GM23338 (cell line): Measurements from ENCODE around the gene EYA3. TPM values are rescaled to one million over a fixed set of nuclear protein-coding genes. Genes with fewer than 3 reads are reported as not detected.

Experiments
- ATAC-seq: fragments of 200-7000 bp; cut with Tn5 transposase; 3 replicates; pipeline ENCODE4 v1.9.1; 2020
- DNase-seq: peaks from one replicate; pipeline ENCODE4 v3.0.0-alpha.2; 2015; ENCODE audit warnings: low spot score
- H2AFZ ChIP-seq: fragments of 200-600 bp; sonication (generic); 2 replicates; pipeline ENCODE4 v1.8.0; 2016; ENCODE audit warnings: antibody characterized with exemption, mild to moderate bottlenecking, moderate library complexity
- H3F3A ChIP-seq: fragments of 200-600 bp; sonication (generic); replicated peaks from 2 replicates; pipeline ENCODE4 v1.8.0; 2017; ENCODE audit warnings: antibody characterized with exemption, mixed run types, low read depth
- H3K27ac ChIP-seq: fragments of 200-600 bp; sonication (generic); 2 replicates; pipeline ENCODE4 v1.6.1; 2016; ENCODE audit warnings: low read depth
- H3K27me3 ChIP-seq: fragments of 200-600 bp; sonication (generic); 2 replicates; pipeline ENCODE4 v1.8.0; 2016; ENCODE audit warnings: mild to moderate bottlenecking, mixed run types, moderate library complexity; ENCODE audit not compliant: insufficient read depth
- H3K36me3 ChIP-seq: fragments of 200-600 bp; sonication (generic); 2 replicates; pipeline ENCODE4 v1.8.0; 2016; ENCODE audit warnings: mild to moderate bottlenecking; ENCODE audit not compliant: insufficient read depth
- H3K4me1 ChIP-seq: fragments of 200-600 bp; sonication (generic); 2 replicates; pipeline ENCODE4 v1.8.0; 2016; ENCODE audit warnings: mild to moderate bottlenecking, moderate library complexity; ENCODE audit not compliant: insufficient read depth
- H3K4me2 ChIP-seq: fragments of 200-600 bp; sonication (generic); 2 replicates; pipeline ENCODE4 v1.7.1; 2017; ENCODE audit warnings: mixed run types
- H3K4me3 ChIP-seq: fragments of 200-600 bp; sonication (generic); 2 replicates; pipeline ENCODE4 v1.6.1; 2016; ENCODE audit warnings: mixed run types
- H3K79me2 ChIP-seq: fragments of 200-600 bp; sonication (generic); replicated peaks from 2 replicates; pipeline ENCODE4 v1.8.0; 2017; ENCODE audit warnings: mild to moderate bottlenecking; ENCODE audit not compliant: insufficient read depth
- H3K9me2 ChIP-seq: fragments of 200-600 bp; sonication (generic); 2 replicates; pipeline ENCODE4 v1.8.0; 2017; ENCODE audit not compliant: insufficient read depth
- H4K20me1 ChIP-seq: fragments of 200-600 bp; sonication (generic); replicated peaks from 2 replicates; pipeline ENCODE4 v1.8.0; 2017; ENCODE audit warnings: mild to moderate bottlenecking; ENCODE audit not compliant: insufficient read depth
- H3K27ac Mint-ChIP-seq: 2 replicates; pipeline ENCODE4 v1.8.0; 2020; ENCODE audit warnings: inconsistent platforms, mild to moderate bottlenecking, moderate library complexity, mixed read lengths
- H3K27me3 Mint-ChIP-seq: 3 replicates; pipeline ENCODE4 v1.8.0; 2022; ENCODE audit warnings: low read depth, mild to moderate bottlenecking, moderate library complexity, mixed read lengths, inconsistent platforms; ENCODE audit not compliant: insufficient read depth, poor library complexity
- H3K36me3 Mint-ChIP-seq: 3 replicates; pipeline ENCODE4 v1.8.0; 2021; ENCODE audit warnings: low read depth, mild to moderate bottlenecking, inconsistent platforms, moderate library complexity, mixed read lengths
- H3K4me1 Mint-ChIP-seq: 3 replicates; pipeline ENCODE4 v1.8.0; 2020; ENCODE audit warnings: mild to moderate bottlenecking, inconsistent platforms, mixed read lengths
- H3K4me3 Mint-ChIP-seq: 3 replicates; pipeline ENCODE4 v1.8.0; 2021; ENCODE audit warnings: moderate library complexity, mild to moderate bottlenecking, inconsistent platforms, mixed read lengths
- H3K9me3 Mint-ChIP-seq: 3 replicates; pipeline ENCODE4 v1.8.0; 2020; ENCODE audit warnings: moderate library complexity, mild to moderate bottlenecking, inconsistent platforms, mixed read lengths
- CREB1 ChIP-seq: fragments of 250-450 bp; sonication (Bioruptor Pico); IDR thresholded peaks from 2 replicates; pipeline ENCODE4 v1.5.0; 2020; ENCODE audit warnings: low read depth, mild to moderate bottlenecking, moderate library complexity
- EZH2 ChIP-seq: fragments of 200-600 bp; sonication (generic); IDR thresholded peaks from one replicate; pipeline ENCODE4 v1.8.0; 2017; ENCODE audit warnings: antibody characterized with exemption, mild to moderate bottlenecking, low read depth; ENCODE audit not compliant: unreplicated experiment
- EZH2phosphoT487 ChIP-seq: fragments of 200-600 bp; sonication (generic); IDR thresholded peaks from one replicate; pipeline ENCODE4 v1.8.1; 2018; ENCODE audit warnings: antibody characterized with exemption; ENCODE audit not compliant: unreplicated experiment
- POLR2AphosphoS5 ChIP-seq: IDR thresholded peaks from 2 replicates; pipeline ENCODE4 v1.6.1; 2016; ENCODE audit warnings: antibody characterized with exemption, low read depth
- STAT1 ChIP-seq: IDR thresholded peaks from one replicate; pipeline ENCODE4 v1.6.1; 2016; ENCODE audit warnings: antibody characterized with exemption; ENCODE audit not compliant: unreplicated experiment
- ZNF114 ChIP-seq: fragments of 250-450 bp; sonication (Bioruptor Pico); IDR thresholded peaks from 2 replicates; pipeline ENCODE4 v1.5.0; 2020; ENCODE audit warnings: mild to moderate bottlenecking, moderate library complexity
- ZNF331 ChIP-seq: fragments of 250-450 bp; sonication (Bioruptor Pico); IDR thresholded peaks from 2 replicates; pipeline ENCODE4 v1.5.0; 2020; ENCODE audit warnings: low read depth, mild to moderate bottlenecking, moderate library complexity
- polyA plus RNA-seq: library from polyadenylated mRNA; unstranded; fragments of >200 nt; fragmentation: Nextera tagmentation; extraction: Ambion mirVana; gene quantifications from 2 replicates; pipeline ENCODE4 v1.2.1, GENCODE V29; 2016
- total RNA-seq: library from RNA; depleted of rRNA; stranded (reverse); fragments of >200 nt; shearing (Covaris generic); gene quantifications from 2 replicates; pipeline ENCODE4 v1.2.3, GENCODE V29; 2014
- TF ChIP-seq, protein P1 (sequence below): IDR thresholded peaks from one replicate; pipeline ENCODE4 v1.6.1; 2018; ENCODE audit warnings: antibody characterized with exemption; ENCODE audit not compliant: unreplicated experiment
- TF ChIP-seq, protein P2 (sequence below): IDR thresholded peaks from 2 replicates; pipeline ENCODE4 v1.6.1; 2016; ENCODE audit warnings: antibody characterized with exemption
- TF ChIP-seq, protein P3 (sequence below), 2 experiments: fragments of 200-600 bp in 1 of 2; sonication (generic) in 1 of 2; conservative IDR thresholded peaks; 2 replicates each; pipeline versions ENCODE4 v1.5.1 to v1.6.1; 2016 to 2017; ENCODE audit warnings: antibody characterized with exemption in 2 of 2, low read depth in 2 of 2, mild to moderate bottlenecking in 2 of 2, moderate library complexity in 1 of 2

Gene EYA3
- total and polyA plus RNA-seq, 2 experiments from 2014 or later: 12.5 to 33.6 TPM

DNA sequence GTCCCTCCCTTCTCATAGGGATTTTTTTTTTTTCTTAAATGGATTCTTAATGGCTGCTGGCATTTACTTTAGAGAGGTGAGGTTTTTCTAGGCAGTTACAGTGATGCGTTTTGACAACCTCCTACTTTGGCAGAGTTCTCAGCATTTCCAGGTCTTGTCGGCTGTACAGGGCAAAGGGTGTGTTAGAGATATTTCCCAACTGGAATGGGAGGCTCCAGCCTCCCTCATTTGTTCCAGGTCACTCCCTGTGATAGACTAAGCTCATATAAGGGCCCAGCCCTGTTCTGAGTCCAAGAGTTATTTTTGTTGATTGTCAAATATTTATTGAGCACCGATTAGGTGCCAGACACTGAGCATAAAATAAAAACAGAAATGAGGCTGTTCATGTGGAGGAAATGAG, 136.3 kb downstream of the EYA3 start:
- H3K9me3 Mint-ChIP-seq: no peaks in the 10 kb centered on the region
- H3K4me2 ChIP-seq: no peak overlapping the region
- H3K27ac ChIP-seq: no peak overlapping the region
- H3K9me2 ChIP-seq: no peaks in the 10 kb centered on the region
- H3K4me1 Mint-ChIP-seq: no peaks in the 10 kb centered on the region
- H4K20me1 ChIP-seq: no peaks in the 10 kb centered on the region; the same call in 1 of the 2 replicates
- H3K36me3 Mint-ChIP-seq: peaks cover 49% of the 10 kb centered on the region
- ATAC-seq (no peak), DNase-seq (no peak)
- H3K27me3 Mint-ChIP-seq: peaks cover 2% of the 10 kb centered on the region
- no peak overlapping the region for H3K4me3 ChIP-seq
- TF ChIP-seq STAT1 (no peak), EZH2phosphoT487 (no peak), ZNF331 (no peak), CREB1 (CRISPR knock-in tag) (no peak), EZH2 (no peak), ZNF114 (no peak)
- no peak overlapping the region for H3K27ac Mint-ChIP-seq
- no peak overlapping the region for H2AFZ ChIP-seq
- no peaks in the 10 kb centered on the region for H3K79me2 ChIP-seq
- H3F3A ChIP-seq: no peaks in the 10 kb centered on the region
- no peaks in the 10 kb centered on the region for H3K27me3 ChIP-seq
- H3K4me1 ChIP-seq: no peaks in the 10 kb centered on the region
- H3K4me3 Mint-ChIP-seq: no peak overlapping the region
- peaks cover 26% of the 10 kb centered on the region for H3K36me3 ChIP-seq

DNA sequence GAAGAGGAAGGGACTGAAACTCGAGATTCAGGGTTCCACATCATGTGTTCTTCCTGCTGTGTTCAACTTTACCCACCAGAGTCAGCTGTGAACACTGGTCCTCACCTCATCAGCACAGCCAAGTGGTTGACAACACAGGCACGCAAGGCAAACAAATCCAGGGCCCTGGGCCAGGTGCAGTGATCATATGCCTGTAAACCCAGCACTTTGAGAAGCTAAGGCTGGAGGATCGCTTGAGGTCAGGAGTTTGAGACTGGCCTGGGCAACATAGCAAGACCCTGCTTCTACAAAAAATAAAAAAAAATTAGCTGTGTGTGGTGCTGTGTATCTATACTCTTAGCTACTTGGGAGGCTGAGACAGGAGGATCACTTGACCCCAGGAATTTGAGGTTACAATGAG, 137.0 kb downstream of the EYA3 start:
- no peak overlapping the region for H3K4me2 ChIP-seq
- H3K9me3 Mint-ChIP-seq: no peaks in the 10 kb centered on the region
- H3K27me3 Mint-ChIP-seq: peaks cover 2% of the 10 kb centered on the region
- TF ChIP-seq EZH2 (no peak), POLR2AphosphoS5 (no peak), ZNF114 (no peak), EZH2phosphoT487 (no peak), STAT1 (no peak), CREB1 (CRISPR knock-in tag) (no peak)
- TF ChIP-seq, protein P1, sequence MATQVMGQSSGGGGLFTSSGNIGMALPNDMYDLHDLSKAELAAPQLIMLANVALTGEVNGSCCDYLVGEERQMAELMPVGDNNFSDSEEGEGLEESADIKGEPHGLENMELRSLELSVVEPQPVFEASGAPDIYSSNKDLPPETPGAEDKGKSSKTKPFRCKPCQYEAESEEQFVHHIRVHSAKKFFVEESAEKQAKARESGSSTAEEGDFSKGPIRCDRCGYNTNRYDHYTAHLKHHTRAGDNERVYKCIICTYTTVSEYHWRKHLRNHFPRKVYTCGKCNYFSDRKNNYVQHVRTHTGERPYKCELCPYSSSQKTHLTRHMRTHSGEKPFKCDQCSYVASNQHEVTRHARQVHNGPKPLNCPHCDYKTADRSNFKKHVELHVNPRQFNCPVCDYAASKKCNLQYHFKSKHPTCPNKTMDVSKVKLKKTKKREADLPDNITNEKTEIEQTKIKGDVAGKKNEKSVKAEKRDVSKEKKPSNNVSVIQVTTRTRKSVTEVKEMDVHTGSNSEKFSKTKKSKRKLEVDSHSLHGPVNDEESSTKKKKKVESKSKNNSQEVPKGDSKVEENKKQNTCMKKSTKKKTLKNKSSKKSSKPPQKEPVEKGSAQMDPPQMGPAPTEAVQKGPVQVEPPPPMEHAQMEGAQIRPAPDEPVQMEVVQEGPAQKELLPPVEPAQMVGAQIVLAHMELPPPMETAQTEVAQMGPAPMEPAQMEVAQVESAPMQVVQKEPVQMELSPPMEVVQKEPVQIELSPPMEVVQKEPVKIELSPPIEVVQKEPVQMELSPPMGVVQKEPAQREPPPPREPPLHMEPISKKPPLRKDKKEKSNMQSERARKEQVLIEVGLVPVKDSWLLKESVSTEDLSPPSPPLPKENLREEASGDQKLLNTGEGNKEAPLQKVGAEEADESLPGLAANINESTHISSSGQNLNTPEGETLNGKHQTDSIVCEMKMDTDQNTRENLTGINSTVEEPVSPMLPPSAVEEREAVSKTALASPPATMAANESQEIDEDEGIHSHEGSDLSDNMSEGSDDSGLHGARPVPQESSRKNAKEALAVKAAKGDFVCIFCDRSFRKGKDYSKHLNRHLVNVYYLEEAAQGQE: no peak
- TF ChIP-seq, protein P2, sequence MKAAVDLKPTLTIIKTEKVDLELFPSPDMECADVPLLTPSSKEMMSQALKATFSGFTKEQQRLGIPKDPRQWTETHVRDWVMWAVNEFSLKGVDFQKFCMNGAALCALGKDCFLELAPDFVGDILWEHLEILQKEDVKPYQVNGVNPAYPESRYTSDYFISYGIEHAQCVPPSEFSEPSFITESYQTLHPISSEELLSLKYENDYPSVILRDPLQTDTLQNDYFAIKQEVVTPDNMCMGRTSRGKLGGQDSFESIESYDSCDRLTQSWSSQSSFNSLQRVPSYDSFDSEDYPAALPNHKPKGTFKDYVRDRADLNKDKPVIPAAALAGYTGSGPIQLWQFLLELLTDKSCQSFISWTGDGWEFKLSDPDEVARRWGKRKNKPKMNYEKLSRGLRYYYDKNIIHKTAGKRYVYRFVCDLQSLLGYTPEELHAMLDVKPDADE: no peak
- TF ChIP-seq, protein P3, sequence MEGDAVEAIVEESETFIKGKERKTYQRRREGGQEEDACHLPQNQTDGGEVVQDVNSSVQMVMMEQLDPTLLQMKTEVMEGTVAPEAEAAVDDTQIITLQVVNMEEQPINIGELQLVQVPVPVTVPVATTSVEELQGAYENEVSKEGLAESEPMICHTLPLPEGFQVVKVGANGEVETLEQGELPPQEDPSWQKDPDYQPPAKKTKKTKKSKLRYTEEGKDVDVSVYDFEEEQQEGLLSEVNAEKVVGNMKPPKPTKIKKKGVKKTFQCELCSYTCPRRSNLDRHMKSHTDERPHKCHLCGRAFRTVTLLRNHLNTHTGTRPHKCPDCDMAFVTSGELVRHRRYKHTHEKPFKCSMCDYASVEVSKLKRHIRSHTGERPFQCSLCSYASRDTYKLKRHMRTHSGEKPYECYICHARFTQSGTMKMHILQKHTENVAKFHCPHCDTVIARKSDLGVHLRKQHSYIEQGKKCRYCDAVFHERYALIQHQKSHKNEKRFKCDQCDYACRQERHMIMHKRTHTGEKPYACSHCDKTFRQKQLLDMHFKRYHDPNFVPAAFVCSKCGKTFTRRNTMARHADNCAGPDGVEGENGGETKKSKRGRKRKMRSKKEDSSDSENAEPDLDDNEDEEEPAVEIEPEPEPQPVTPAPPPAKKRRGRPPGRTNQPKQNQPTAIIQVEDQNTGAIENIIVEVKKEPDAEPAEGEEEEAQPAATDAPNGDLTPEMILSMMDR (conservative IDR thresholded peaks at IDR 0.05; ENCODE audit: low read depth in 2 of 2): no peak

More for the DNA sequence above, 137.0 kb downstream of the EYA3 start:
- no peak overlapping the region for H3K27ac ChIP-seq
- Mint-ChIP-seq H3K27ac (no peak overlapping the region), H3K4me1 (no peaks in the 10 kb centered on the region), H3K4me3 (no peak overlapping the region), H3K36me3 (peaks cover 50% of the 10 kb centered on the region)
- ATAC-seq (no peak), DNase-seq (no peak)
- H4K20me1 ChIP-seq: no peaks in the 10 kb centered on the region; the same call in 1 of the 2 replicates
- H3K79me2 ChIP-seq: no peaks in the 10 kb centered on the region
- peaks cover 24% of the 10 kb centered on the region for H3K36me3 ChIP-seq
- no peaks in the 10 kb centered on the region for H3K9me2 ChIP-seq
- H3K27me3 ChIP-seq: no peaks in the 10 kb centered on the region
- H3K4me1 ChIP-seq: no peaks in the 10 kb centered on the region
- no peaks in the 10 kb centered on the region for H3F3A ChIP-seq
- no peak overlapping the region for H3K4me3 ChIP-seq
- H2AFZ ChIP-seq: no peak overlapping the region
